ENCODE data around the gene TNN.

TNN gene

GRCh38 chr1:175179837-175180590, 112.4 kb downstream of the TNN start:
- no peak for DNase-seq

DNA sequence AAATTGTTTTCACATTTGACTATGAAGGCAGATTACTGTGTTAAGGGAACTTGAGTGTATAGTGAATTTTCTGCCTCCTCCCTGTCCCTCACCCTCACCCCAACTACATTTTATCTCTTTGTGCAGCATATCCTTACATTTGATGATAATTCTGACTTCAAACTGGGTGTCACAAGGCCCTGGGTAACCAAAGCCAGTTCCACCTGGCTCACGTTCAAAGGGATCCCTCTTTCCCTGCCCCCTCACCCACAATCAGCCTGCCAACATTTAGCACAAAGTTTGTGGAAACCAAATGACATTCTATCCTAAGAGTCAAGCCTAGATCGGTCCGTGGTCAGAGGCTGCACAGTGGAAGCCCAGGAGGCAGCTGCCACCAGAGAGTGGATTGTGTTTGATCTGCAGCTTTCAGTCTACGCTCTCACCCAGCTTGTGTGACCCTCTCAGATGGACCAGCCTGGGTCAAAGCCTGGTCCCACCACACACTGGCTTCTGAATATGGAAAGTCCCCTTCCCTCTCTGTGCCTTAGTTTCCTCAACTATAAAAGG, 114.6 kb downstream of the TNN start:
- DNase-seq, result no peak

DNA sequence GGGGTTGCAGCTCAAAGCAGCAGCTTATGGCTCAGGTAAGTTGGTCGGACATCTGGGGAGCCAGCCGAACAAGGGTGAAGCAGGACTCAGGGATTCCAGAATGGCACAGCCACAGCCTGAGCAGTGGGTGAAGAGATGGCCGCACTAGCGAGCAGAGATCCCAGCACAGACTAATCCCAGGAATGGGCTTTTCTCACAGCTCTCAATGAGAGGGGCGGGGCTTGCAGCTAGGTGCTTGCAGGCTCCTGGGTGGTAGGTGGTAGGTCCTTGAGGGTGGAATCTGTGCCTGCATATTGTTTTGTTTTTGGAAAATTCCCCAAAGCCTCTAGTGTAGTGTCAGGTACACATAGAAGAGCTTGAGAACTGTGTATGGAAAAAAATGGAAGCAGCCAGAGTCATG, 116.0 kb downstream of the TNN start:
- no peak for DNase-seq

DNA sequence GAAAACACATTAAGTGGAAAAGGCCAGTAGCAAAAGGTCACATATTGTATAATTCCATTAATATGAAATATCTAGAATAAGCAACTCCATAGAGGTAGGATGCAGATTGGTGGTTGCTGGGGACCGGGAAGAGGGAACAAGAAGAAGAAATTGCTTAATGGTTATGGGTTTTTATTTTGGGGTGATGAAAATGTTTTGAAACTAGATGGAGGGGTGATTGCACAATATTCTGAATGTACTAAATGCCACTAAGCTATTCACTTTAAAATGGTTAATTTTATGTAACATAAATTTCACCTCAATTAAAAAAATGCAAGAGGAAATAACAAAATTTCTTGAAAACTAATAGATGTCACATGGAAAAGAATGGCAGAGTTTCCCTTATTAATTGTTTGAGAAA, 118.3 kb downstream of the TNN start:
- DNase-seq, result peak in 1 of 2 donors; percentile 60

- peak in 1 of 2 donors; percentile 16 for DNase-seq
Observed at GRCh38 chr1:175186433-175187160, 119.0 kb downstream of the TNN start.

DNA sequence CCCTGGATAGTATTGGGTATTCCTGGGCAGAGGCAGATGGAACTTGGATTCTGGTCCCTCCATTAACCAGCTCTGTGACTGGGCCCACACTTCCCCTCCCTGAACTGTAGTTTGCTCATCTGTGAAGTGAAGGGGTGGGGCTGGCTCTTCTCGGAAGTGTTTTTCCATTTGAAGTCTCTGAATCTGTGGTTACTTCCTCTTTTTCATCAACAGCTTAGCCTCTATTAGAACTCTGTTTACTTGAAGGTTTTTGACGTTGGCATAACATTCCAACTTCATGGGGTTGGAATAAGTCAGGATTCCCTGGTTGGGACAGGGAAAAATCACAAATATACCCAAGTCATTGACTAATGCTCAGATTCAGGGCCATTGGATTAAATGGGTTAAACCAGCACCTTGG, 121.3 kb downstream of the TNN start:
- DNase-seq, result peak; percentile 79 to 86

GRCh38 chr1:175191659-175192058, 124.0 kb downstream of the TNN start:
- peak; percentile 15 to 32 for DNase-seq

DNA sequence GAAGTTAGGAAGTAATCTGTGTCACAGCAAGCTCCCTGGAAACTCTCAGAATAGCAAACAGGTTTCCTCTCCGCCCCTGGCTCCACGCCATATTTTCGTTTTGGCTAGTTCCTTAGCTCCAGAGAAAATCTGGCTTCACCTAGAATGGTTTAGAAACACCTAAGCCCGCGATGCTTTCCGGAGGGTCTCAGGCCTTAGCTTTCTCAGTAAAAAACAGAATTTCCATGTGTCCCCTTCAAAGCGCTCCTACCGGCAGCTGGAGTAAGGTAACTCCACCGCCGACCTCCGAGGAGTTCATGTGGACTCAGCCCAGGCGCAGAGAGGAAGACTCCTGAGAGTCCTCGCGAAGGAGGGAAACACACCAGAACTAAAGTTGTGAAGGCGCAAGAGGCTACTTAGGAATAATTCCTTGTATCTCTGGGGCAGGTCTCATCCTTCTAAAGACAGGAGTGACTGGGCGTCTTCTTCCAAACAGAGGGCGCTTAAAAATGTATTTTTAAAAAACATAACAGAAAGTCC, 124.5 kb downstream of the TNN start:
- DNase-seq, result peak in 1 of 2 donors; percentile 20

- DNase-seq, result peak; percentile 70 to 77
Observed at GRCh38 chr1:175192630-175193526, 125.2 kb downstream of the TNN start, which contains the start of gene KIAA0040. Gene KIAA0040 (minus strand): TSS chr1:175192776. CDS start chr1:175161013, 31,763 bp downstream.

GRCh38 chr1:175193527-175193910, 125.9 kb downstream of the TNN start:
- DNase-seq, result no peak

- DNase-seq, result no peak
Observed at GRCh38 chr1:175195281-175195680, 127.6 kb downstream of the TNN start.

DNA sequence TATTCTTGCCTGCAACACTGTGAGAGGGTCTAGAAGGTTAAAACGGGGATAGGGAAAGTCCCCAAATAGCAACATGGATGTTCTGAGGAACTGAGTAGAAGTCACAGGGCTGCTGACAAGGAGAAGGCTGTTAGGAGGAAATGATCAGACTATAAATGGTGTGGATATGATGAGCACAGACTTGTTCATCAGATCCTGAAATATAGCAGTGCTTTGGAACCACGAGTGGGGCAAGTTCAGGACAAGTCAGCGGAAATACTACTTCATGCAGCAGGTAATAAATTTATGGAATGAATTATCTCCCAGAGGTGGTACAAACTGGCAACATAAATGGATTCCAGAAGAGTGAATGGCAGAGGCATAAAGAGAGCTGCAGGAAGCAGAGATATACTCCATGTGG, 128.2 kb downstream of the TNN start:
- peak; percentile 30 to 61 for DNase-seq

DNA sequence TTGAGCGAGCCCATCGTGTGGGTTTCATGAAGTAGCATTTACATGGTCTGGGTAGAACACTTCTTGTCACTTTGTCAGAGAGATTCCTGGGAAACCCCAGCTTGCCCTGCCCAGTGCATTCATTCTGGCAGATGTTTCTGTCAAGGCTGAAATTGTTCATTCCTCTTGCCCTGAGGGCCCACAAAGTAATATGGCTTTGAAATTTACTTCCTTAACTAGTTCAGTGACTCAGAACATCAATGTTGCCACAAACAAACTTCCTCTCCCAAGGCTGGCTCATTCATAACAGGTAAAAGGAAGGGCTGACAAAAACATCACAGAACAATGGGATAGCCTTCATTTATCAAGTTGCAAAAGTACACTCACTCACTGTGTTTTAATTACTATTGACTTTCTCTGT, 129.9 kb downstream of the TNN start:
- peak; percentile 59 for DNase-seq

All from inflammatory macrophage (primary cell).